Measurements from ENCODE around the gene CMIP. TPM values are rescaled to one million over a fixed set of nuclear protein-coding genes. Genes with fewer than 3 reads are reported as not detected.

Gene CMIP
- total and polyA plus RNA-seq, 10 of the 15 experiments (the other 5 are each of a cell fraction or from before 2014, with no cell fraction given): 1.2 to 43.2 (median 4.4) TPM

- WGBS (ENCODE audit: insufficient coverage, insufficient replicate concordance, low lambda C conversion rate, missing lambda C conversion rate): 13% methylated on average over 19 of the region's 19 CpGs
- DNase-seq (ENCODE audit: low read depth, low spot score) (no peak), ATAC-seq (peak; percentile 49), FAIRE-seq (no peak)
- POLR2A ChIA-PET: interaction anchor here (0.5 to 1.2 kb wide), 2 partner anchors 40 to 134 kb away, joined by 3 read pairs; no protein-coding TSS in a partner anchor
- H3K9ac ChIP-seq (ENCODE audit: control insufficient read depth, insufficient read depth, low read length): no peak overlapping the region
- no peak overlapping the region for H3K27ac ChIP-seq (ENCODE audit: control insufficient read depth, insufficient read depth)
- SMC1A ChIA-PET (ENCODE audit: uncharacterized antibody, unreplicated experiment): interaction anchor here (0.7 to 1.9 kb wide), 6 partner anchors 27 to 196 kb away, joined by 3 to 5 read pairs (median 3); no protein-coding TSS in a partner anchor
- RAD21 ChIA-PET (ENCODE audit: unreplicated experiment): interaction anchor here (1.1 to 3.5 kb wide), 3 partner anchors 41 to 75 kb away, joined by 3 to 17 read pairs (median 6); no protein-coding TSS in a partner anchor
- H4K20me1 ChIP-seq (ENCODE audit: control insufficient read depth, insufficient read depth): no peaks in the 10 kb centered on the region
- no peak overlapping the region for H2AFZ ChIP-seq (ENCODE audit: control insufficient read depth, low read depth, low read length)
- in situ Hi-C loops (cut with MboI): no loop called here
- BruUV-seq (replicated peaks): no TSS peak
- no peak overlapping the region for H3K4me3 ChIP-seq
- H3K79me2 ChIP-seq (ENCODE audit: control insufficient read depth, insufficient read depth, low read length): no peaks in the 10 kb centered on the region; the same call in none of the 2 replicates
- intact Hi-C loops (cut with micrococcal nuclease; ENCODE audit: unreplicated experiment): loop anchor here (5.0 kb wide), 3 partner anchors 74 to 119 kb away; no protein-coding TSS in a partner anchor
- no peaks in the 10 kb centered on the region for H3K27me3 ChIP-seq (replicated peaks in 1 of 2; ENCODE audit: control insufficient read depth in 2 of 2, insufficient read depth in 2 of 2, low read length in 1 of 2)
- peaks cover 28% of the 10 kb centered on the region for H3K4me1 ChIP-seq (ENCODE audit: control insufficient read depth, insufficient read depth, low read length)
- H3K4me2 ChIP-seq (ENCODE audit: control insufficient read depth, insufficient read depth): 0 out of 2 replicates have a peak overlapping the region, but pooled peaks have one; percentile 2
- CTCF ChIA-PET: no interaction called here
- peaks cover 5 to 8% of the 10 kb centered on the region in 2 experiments; a peak in 3 of 4 replicates for H3K36me3 ChIP-seq (ENCODE audit: control insufficient read depth in 2 of 2, insufficient read depth in 2 of 2, low read length in 1 of 2)
- no peaks in the 10 kb centered on the region; the same call in 1 of the 3 replicates for H3K9me3 ChIP-seq (replicated peaks; ENCODE audit: control insufficient read depth, insufficient read depth, low read length)
- TF ChIP-seq NRF1 (conservative IDR thresholded peaks at IDR 0.05; ENCODE audit: low read depth, low read length) (no peak), BMI1 (IDR thresholded peaks at IDR 0.05; ENCODE audit: borderline replicate concordance) (peak; percentile 88), HDGF (IDR thresholded peaks at IDR 0.05) (no peak), ZNF687 (IDR thresholded peaks at IDR 0.05) (no peak), EED (IDR thresholded peaks at IDR 0.05; ENCODE audit: low read depth) (0 out of 2 replicates have a peak, but pooled peaks have one; percentile 4), BACH1 (IDR thresholded peaks at IDR 0.05; ENCODE audit: borderline replicate concordance) (no peak), SREBF2 (IDR thresholded peaks at IDR 0.05; ENCODE audit: low read length) (no peak), CREB1 (IDR thresholded peaks at IDR 0.05; ENCODE audit: low read depth) (no peak), ATF7 (IDR thresholded peaks at IDR 0.05; ENCODE audit: low read depth) (no peak), STAT3 (IDR thresholded peaks at IDR 0.05; ENCODE audit: low read depth, low read length) (no peak), MEF2B (IDR thresholded peaks at IDR 0.05; ENCODE audit: partially characterized antibody, poor library complexity, severe bottlenecking) (peak; percentile 13), MXI1 (IDR thresholded peaks at IDR 0.05; ENCODE audit: low read depth, low read length) (no peak), SREBF1 (IDR thresholded peaks at IDR 0.05; ENCODE audit: low read length) (no peak), STAT1 (conservative IDR thresholded peaks at IDR 0.05) (no peak), WRNIP1 (IDR thresholded peaks at IDR 0.05; ENCODE audit: borderline replicate concordance, low read depth, low read length) (no peak), NFXL1 (IDR thresholded peaks at IDR 0.05; ENCODE audit: borderline replicate concordance) (no peak), CUX1 (IDR thresholded peaks at IDR 0.05; ENCODE audit: insufficient replicate concordance, low read depth, low read length) (no peak)
Observed at GRCh38 chr16:81521141-81521626, 76.6 kb downstream of the CMIP start.

Measured in GM12878 (cell line).